ENCODE data around the gene GLP1R. TPM values are rescaled to one million over a fixed set of nuclear protein-coding genes. Genes with fewer than 3 reads are reported as not detected.

Gene GLP1R
- polyA plus RNA-seq, 1 of the 3 experiments (the other 2 are of a cell fraction): not detected

GRCh38 chr6:39051399-39052122, 3.0 kb downstream of the GLP1R start:
- Histone ChIP-seq H3K9me3 (no peaks in the 10 kb centered on the region), H4K20me1 (ENCODE audit: insufficient read depth) (no peaks in the 10 kb centered on the region), H2AFZ (ENCODE audit: low read depth) (no peak overlapping the region), H3K9me2 (no peaks in the 10 kb centered on the region), H3K27ac (ENCODE audit: low read depth in 2 of 2, low read length in 1 of 2) (no peak overlapping the region), H3K9ac (no peak overlapping the region), H3K79me2 (ENCODE audit: insufficient read depth) (no peaks in the 10 kb centered on the region), H3K4me2 (no peak overlapping the region), H3F3A (replicated peaks; ENCODE audit: insufficient read depth) (no peaks in the 10 kb centered on the region), H3K4me1 (ENCODE audit: control insufficient read depth in 1 of 2, insufficient read depth in 2 of 2, low read depth in 1 of 2, low read length in 1 of 2) (no peaks in the 10 kb centered on the region; a peak in 1 of 4 replicates), H3K36me3 (replicated peaks in 1 of 2; ENCODE audit: control insufficient read depth in 1 of 2, insufficient read depth in 2 of 2, low read length in 1 of 2) (no peaks in the 10 kb centered on the region), H3K4me3 (ENCODE audit: low read depth in 2 of 2, low read length in 1 of 2) (no peak overlapping the region), H3K27me3 (ENCODE audit: insufficient read depth) (peaks cover 16% of the 10 kb centered on the region; the same call in 1 of the 2 replicates)
- POLR2A ChIA-PET: no interaction called here
- WGBS (ENCODE audit: low lambda C conversion rate): 43% methylated on average over 4 of the region's 4 CpGs
- DNase-seq: no peak
- TF ChIP-seq POLR2AphosphoS5 (IDR thresholded peaks at IDR 0.05; ENCODE audit: low read depth, low read length) (no peak), ZBTB33 (IDR thresholded peaks at IDR 0.05; ENCODE audit: borderline replicate concordance, low read depth) (no peak), USF1 (IDR thresholded peaks at IDR 0.05; ENCODE audit: borderline replicate concordance, low read depth) (no peak), GATA2 (CRISPR knock-in tag; IDR thresholded peaks at IDR 0.05) (no peak), TAF1 (IDR thresholded peaks at IDR 0.05; ENCODE audit: borderline replicate concordance, low read depth, low read length) (no peak), TCF12 (IDR thresholded peaks at IDR 0.05) (no peak), RXRA (IDR thresholded peaks at IDR 0.05; ENCODE audit: borderline replicate concordance, low read depth) (no peak)
- CTCF ChIA-PET: interaction anchor here (1.2 to 1.5 kb wide), 2 partner anchors 11 to 22 kb away, joined by 3 to 4 read pairs; no protein-coding TSS in a partner anchor

- no peak overlapping the region for H3K4me2 ChIP-seq
- peaks cover 3% of the 10 kb centered on the region; the same call in 1 of the 2 replicates for H3K27me3 ChIP-seq (ENCODE audit: insufficient read depth)
- H3K4me1 ChIP-seq (ENCODE audit: control insufficient read depth in 1 of 2, insufficient read depth in 2 of 2, low read depth in 1 of 2, low read length in 1 of 2): peaks cover 0 to 9% of the 10 kb centered on the region in 2 experiments; a peak in 1 of 4 replicates
- H3K79me2 ChIP-seq (ENCODE audit: insufficient read depth): no peaks in the 10 kb centered on the region
- no peak overlapping the region for H3K27ac ChIP-seq (ENCODE audit: low read depth in 2 of 2, low read length in 1 of 2)
- no peaks in the 10 kb centered on the region for H4K20me1 ChIP-seq (ENCODE audit: insufficient read depth)
- H3K36me3 ChIP-seq (replicated peaks in 1 of 2; ENCODE audit: control insufficient read depth in 1 of 2, insufficient read depth in 2 of 2, low read length in 1 of 2): no peaks in the 10 kb centered on the region
- H3K9me2 ChIP-seq: no peaks in the 10 kb centered on the region
- H2AFZ ChIP-seq (ENCODE audit: low read depth): no peak overlapping the region
- DNase-seq: no peak
- ChIA-PET POLR2A (no interaction called here), CTCF (interaction anchor here (0.9 kb wide), 1 partner anchor 13 kb away, joined by 3 read pairs; no protein-coding TSS in a partner anchor)
- TF ChIP-seq GATA2 (CRISPR knock-in tag; IDR thresholded peaks at IDR 0.05) (no peak), RAD21 (IDR thresholded peaks at IDR 0.05; ENCODE audit: low read length) (no peak), REST (IDR thresholded peaks at IDR 0.05; ENCODE audit: low read depth, low read length) (no peak), GABPA (IDR thresholded peaks at IDR 0.05; ENCODE audit: low read depth) (no peak), FOSL2 (IDR thresholded peaks at IDR 0.05; ENCODE audit: borderline replicate concordance, low read depth) (no peak), RCOR1 (IDR thresholded peaks at IDR 0.05; ENCODE audit: low read length) (no peak), PBX3 (IDR thresholded peaks at IDR 0.05) (no peak), POLR2AphosphoS5 (IDR thresholded peaks at IDR 0.05; ENCODE audit: low read depth, low read length) (no peak)
- no peaks in the 10 kb centered on the region for H3F3A ChIP-seq (replicated peaks; ENCODE audit: insufficient read depth)
- H3K9ac ChIP-seq: no peak overlapping the region
- H3K4me3 ChIP-seq (ENCODE audit: low read depth in 2 of 2, low read length in 1 of 2): no peak overlapping the region
- no peaks in the 10 kb centered on the region for H3K9me3 ChIP-seq
- WGBS (ENCODE audit: low lambda C conversion rate): 19% methylated on average over 4 of the region's 4 CpGs
Observed at GRCh38 chr6:39053016-39053624, 4.5 kb downstream of the GLP1R start.

Measured in SK-N-SH (cell line).